Measurements from ENCODE around the gene STOML1. TPM values are rescaled to one million over a fixed set of nuclear protein-coding genes. Genes with fewer than 3 reads are reported as not detected.

STOML1 gene
- total and polyA plus RNA-seq, 9 of the 15 experiments (the other 6 are each of a cell fraction or from before 2014, with no cell fraction given) = 0.25 to 9.7 (median 4.6) TPM

- intact Hi-C loops (cut with micrococcal nuclease) = no loop called here
- peaks cover 56% of the 10 kb centered on the region for H3K79me2 ChIP-seq (ENCODE audit: control insufficient read depth, insufficient read depth, low read length)
- H3K4me2 ChIP-seq (ENCODE audit: insufficient read depth, low read length) = no peak overlapping the region
Observed at GRCh38 chr15:74010929-74011540, 18.9 kb upstream of the STOML1 start.

GRCh38 chr15:74008901-74009300, 16.8 kb upstream of the STOML1 start:
- H3K9me3 ChIP-seq (replicated peaks; ENCODE audit: control insufficient read depth, insufficient read depth, low read depth, low read length) = no peaks in the 10 kb centered on the region
- H3K9me1 ChIP-seq (ENCODE audit: control insufficient read depth, insufficient read depth, low read length) = no peaks in the 10 kb centered on the region
- FAIRE-seq (no peak), ATAC-seq (no peak), DNase-seq (ENCODE audit: extremely low read depth in 1 of 4, low spot score in 3 of 4) (no peak)
- intact Hi-C loops (cut with micrococcal nuclease) = no loop called here
- H3K4me1 ChIP-seq (replicated peaks in 1 of 2; ENCODE audit: control insufficient read depth in 2 of 2, insufficient read depth in 2 of 2, low read length in 2 of 2) = no peaks in the 10 kb centered on the region
- H3K27ac ChIP-seq (ENCODE audit: extremely low read depth, low read depth, low read length) = no peak overlapping the region
- no peak for TF ChIP-seq ZNF184 (CRISPR knock-in tag; IDR thresholded peaks at IDR 0.05)
- TF ChIP-seq SAFB (IDR thresholded peaks at IDR 0.05; ENCODE audit: borderline replicate concordance, low read depth, low read length) = no peak
- TF ChIP-seq CSDE1 (IDR thresholded peaks at IDR 0.05) = no peak
- no peak for TF ChIP-seq ZNF511 (CRISPR knock-in tag; IDR thresholded peaks at IDR 0.05)
- TF ChIP-seq ZNF507 (tag; conservative IDR thresholded peaks at IDR 0.05) = no peak
- TF ChIP-seq CXXC5 (CRISPR knock-in tag; IDR thresholded peaks at IDR 0.05) = no peak
- no peak for TF ChIP-seq CBX5 (IDR thresholded peaks at IDR 0.05; ENCODE audit: borderline replicate concordance, low read depth)
- no peak for TF ChIP-seq ARHGAP35 (IDR thresholded peaks at IDR 0.05; ENCODE audit: partially characterized antibody)
- no peak for TF ChIP-seq HMGXB4 (CRISPR knock-in tag; IDR thresholded peaks at IDR 0.05)
- no peak for TF ChIP-seq YBX1 (IDR thresholded peaks at IDR 0.05)
- TF ChIP-seq TAF7 (tag; IDR thresholded peaks at IDR 0.05) = no peak
- no peak for TF ChIP-seq ZNF766 (CRISPR knock-in tag; conservative IDR thresholded peaks at IDR 0.05)
- no peak overlapping the region for H2AFZ ChIP-seq (ENCODE audit: low read depth, low read length)
- H3K27me3 ChIP-seq (ENCODE audit: control insufficient read depth in 2 of 2, insufficient read depth in 2 of 2, low read length in 2 of 2) = no peaks in the 10 kb centered on the region
- CTCF ChIA-PET (ENCODE audit: low intra/inter-chr PET ratio) = no interaction called here
- in situ Hi-C loops (cut with MboI) = no loop called here
- peaks cover 61% of the 10 kb centered on the region for H3K79me2 ChIP-seq (ENCODE audit: control insufficient read depth, insufficient read depth, low read length)
- peaks cover 66% of the 10 kb centered on the region for H3K36me3 ChIP-seq (ENCODE audit: control insufficient read depth, insufficient read depth, low read length)
- POLR2A ChIA-PET = interaction anchor here (1.3 kb wide), 1 partner anchor 13 kb away, joined by 3 read pairs; no protein-coding TSS in a partner anchor
- WGBS (ENCODE audit: insufficient coverage, low coverage, missing lambda C conversion rate) = 85% methylated on average over 3 of the region's 3 CpGs
- no TSS peak for BruUV-seq (replicated peaks)
- H3K4me3 ChIP-seq = no peak overlapping the region
- H3K4me2 ChIP-seq (ENCODE audit: insufficient read depth, low read length) = no peak overlapping the region
- no peak overlapping the region for H3K9ac ChIP-seq (ENCODE audit: insufficient read depth in 1 of 2, low read depth in 2 of 2, low read length in 2 of 2)
- peaks cover 12% of the 10 kb centered on the region for H4K20me1 ChIP-seq (replicated peaks; ENCODE audit: control insufficient read depth, insufficient read depth, low read length)

More at GRCh38 chr15:74010929-74011540, 18.9 kb upstream of the STOML1 start:
- Histone ChIP-seq H3K9me3 (replicated peaks; ENCODE audit: control insufficient read depth, insufficient read depth, low read depth, low read length) (no peaks in the 10 kb centered on the region), H4K20me1 (replicated peaks; ENCODE audit: control insufficient read depth, insufficient read depth, low read length) (peaks cover 12% of the 10 kb centered on the region), H3K27me3 (ENCODE audit: control insufficient read depth in 2 of 2, insufficient read depth in 2 of 2, low read length in 2 of 2) (no peaks in the 10 kb centered on the region), H3K4me1 (replicated peaks in 1 of 2; ENCODE audit: control insufficient read depth in 2 of 2, insufficient read depth in 2 of 2, low read length in 2 of 2) (no peaks in the 10 kb centered on the region), H3K36me3 (ENCODE audit: control insufficient read depth, insufficient read depth, low read length) (peaks cover 60% of the 10 kb centered on the region), H3K9ac (ENCODE audit: insufficient read depth in 1 of 2, low read depth in 2 of 2, low read length in 2 of 2) (no peak overlapping the region), H2AFZ (ENCODE audit: low read depth, low read length) (no peak overlapping the region), H3K27ac (ENCODE audit: extremely low read depth, low read depth, low read length) (no peak overlapping the region), H3K4me3 (no peak overlapping the region), H3K9me1 (ENCODE audit: control insufficient read depth, insufficient read depth, low read length) (no peaks in the 10 kb centered on the region)
- in situ Hi-C loops (cut with MboI) = no loop called here
- POLR2A ChIA-PET = interaction anchor here (0.8 kb wide), 1 partner anchor 31 kb away, joined by 3 read pairs; no protein-coding TSS in a partner anchor
- CTCF ChIA-PET (ENCODE audit: low intra/inter-chr PET ratio) = no interaction called here
- no peak for DNase-seq (ENCODE audit: extremely low read depth in 1 of 4, low spot score in 3 of 4)
- BruUV-seq (replicated peaks) = no TSS peak
- no peak for FAIRE-seq
- TF ChIP-seq EZH2 (IDR thresholded peaks at IDR 0.05; ENCODE audit: borderline replicate concordance, low read depth, low read length) (no peak), NR2C2 (CRISPR knock-in tag; IDR thresholded peaks at IDR 0.05) (no peak), NR2C2 (tag; IDR thresholded peaks at IDR 0.05) (peak; percentile 47; the same call in 1 of the 2 replicates), NFIC (IDR thresholded peaks at IDR 0.05) (peak; percentile 40)
- 83% methylated on average over 2 of the region's 2 CpGs for WGBS (ENCODE audit: insufficient coverage, low coverage, missing lambda C conversion rate)
- no peak for ATAC-seq
